Loucy (cell line): ENCODE results near the gene RNF113B.

Experiments used
- H2AFZ ChIP-seq: fragments of 200-600 bp; sonication (generic); 2 replicates; pipeline ENCODE4 v1.6.0; 2016; ENCODE audit warnings: antibody characterized with exemption, mild to moderate bottlenecking, low read length, moderate library complexity
- H3F3A ChIP-seq: fragments of 200-600 bp; 2 replicates; pipeline ENCODE4 v1.6.0; 2016; ENCODE audit warnings: antibody characterized with exemption, low read depth, mild to moderate bottlenecking
- H3K27me3 ChIP-seq: fragments of 200-600 bp; sonication (generic); 2 replicates; pipeline ENCODE4 v1.6.1; 2014; ENCODE audit warnings: low read length, mild to moderate bottlenecking; ENCODE audit not compliant: insufficient read depth, poor library complexity, severe bottlenecking
- H3K36me3 ChIP-seq: fragments of 200-600 bp; sonication (generic); 2 replicates; pipeline ENCODE4 v1.6.1; 2016; ENCODE audit warnings: low read length; ENCODE audit not compliant: insufficient read depth
- H3K4me1 ChIP-seq: fragments of 200-600 bp; sonication (generic); 2 replicates; pipeline ENCODE4 v1.5.1; 2014; ENCODE audit warnings: low read length, mild to moderate bottlenecking; ENCODE audit not compliant: insufficient read depth, poor library complexity, severe bottlenecking
- H3K4me2 ChIP-seq: fragments of 200-600 bp; sonication (generic); 2 replicates; pipeline ENCODE4 v1.6.0; 2014; ENCODE audit warnings: antibody characterized with exemption, low read length, low read depth, mild to moderate bottlenecking; ENCODE audit not compliant: poor library complexity, severe bottlenecking
- H3K4me3 ChIP-seq: fragments of 200-600 bp; sonication (generic); 2 replicates; pipeline ENCODE4 v1.5.1; 2014; ENCODE audit warnings: low read length, mild to moderate bottlenecking, mixed read lengths; ENCODE audit not compliant: poor library complexity, severe bottlenecking
- H3K79me2 ChIP-seq: fragments of 200-600 bp; sonication (generic); 2 replicates; pipeline ENCODE4 v1.6.1; 2014; ENCODE audit warnings: low read length; ENCODE audit not compliant: insufficient read depth
- H3K9ac ChIP-seq: fragments of 200-600 bp; sonication (generic); 2 replicates; pipeline ENCODE4 v1.6.0; 2014; ENCODE audit warnings: mild to moderate bottlenecking, low read depth, low read length, moderate library complexity; ENCODE audit not compliant: poor library complexity, severe bottlenecking
- H3K9me2 ChIP-seq: fragments of 200-600 bp; sonication (generic); replicated peaks from 2 replicates; pipeline ENCODE4 v1.6.1; 2016; ENCODE audit warnings: low read depth, low read length, mixed read lengths
- H3K9me3 ChIP-seq: fragments of 200-600 bp; sonication (generic); 2 replicates; pipeline ENCODE4 v1.6.1; 2014; ENCODE audit warnings: mild to moderate bottlenecking, antibody characterized with exemption, low read length, low read depth; ENCODE audit not compliant: insufficient read depth
- H4K20me1 ChIP-seq: fragments of 200-600 bp; sonication (generic); 2 replicates; pipeline ENCODE4 v1.6.0; 2014; ENCODE audit warnings: antibody characterized with exemption, low read length, mild to moderate bottlenecking; ENCODE audit not compliant: insufficient read depth, poor library complexity, severe bottlenecking
- EZH2phosphoT487 ChIP-seq: fragments of 200-600 bp; IDR thresholded peaks from 2 replicates; pipeline ENCODE4 v1.6.1; 2018; ENCODE audit warnings: antibody characterized with exemption, mild to moderate bottlenecking, moderate library complexity, borderline replicate concordance
- TF ChIP-seq, protein P1 (sequence below): fragments of 200-600 bp; sonication (generic); conservative IDR thresholded peaks from 2 replicates; pipeline ENCODE4 v1.5.1; 2014; ENCODE audit warnings: mild to moderate bottlenecking, antibody characterized with exemption, low read length

RNF113B gene

GRCh38 chr13:98171900-98172589 is 5.0 kb downstream of the RNF113B start:
- H2AFZ ChIP-seq: no peak overlapping the region
- no peak overlapping the region for H3K9ac ChIP-seq
- no peaks in the 10 kb centered on the region for H3F3A ChIP-seq
- H3K9me2 ChIP-seq: no peaks in the 10 kb centered on the region
- no peaks in the 10 kb centered on the region for H3K27me3 ChIP-seq
- no peaks in the 10 kb centered on the region for H3K79me2 ChIP-seq
- no peaks in the 10 kb centered on the region for H3K9me3 ChIP-seq
- no peaks in the 10 kb centered on the region for H3K4me1 ChIP-seq
- H3K4me3 ChIP-seq: no peak overlapping the region
- no peaks in the 10 kb centered on the region for H3K36me3 ChIP-seq
- H4K20me1 ChIP-seq: no peaks in the 10 kb centered on the region
- no peak overlapping the region for H3K4me2 ChIP-seq
- TF ChIP-seq, protein P1, sequence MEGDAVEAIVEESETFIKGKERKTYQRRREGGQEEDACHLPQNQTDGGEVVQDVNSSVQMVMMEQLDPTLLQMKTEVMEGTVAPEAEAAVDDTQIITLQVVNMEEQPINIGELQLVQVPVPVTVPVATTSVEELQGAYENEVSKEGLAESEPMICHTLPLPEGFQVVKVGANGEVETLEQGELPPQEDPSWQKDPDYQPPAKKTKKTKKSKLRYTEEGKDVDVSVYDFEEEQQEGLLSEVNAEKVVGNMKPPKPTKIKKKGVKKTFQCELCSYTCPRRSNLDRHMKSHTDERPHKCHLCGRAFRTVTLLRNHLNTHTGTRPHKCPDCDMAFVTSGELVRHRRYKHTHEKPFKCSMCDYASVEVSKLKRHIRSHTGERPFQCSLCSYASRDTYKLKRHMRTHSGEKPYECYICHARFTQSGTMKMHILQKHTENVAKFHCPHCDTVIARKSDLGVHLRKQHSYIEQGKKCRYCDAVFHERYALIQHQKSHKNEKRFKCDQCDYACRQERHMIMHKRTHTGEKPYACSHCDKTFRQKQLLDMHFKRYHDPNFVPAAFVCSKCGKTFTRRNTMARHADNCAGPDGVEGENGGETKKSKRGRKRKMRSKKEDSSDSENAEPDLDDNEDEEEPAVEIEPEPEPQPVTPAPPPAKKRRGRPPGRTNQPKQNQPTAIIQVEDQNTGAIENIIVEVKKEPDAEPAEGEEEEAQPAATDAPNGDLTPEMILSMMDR: no peak
- TF ChIP-seq EZH2phosphoT487: no peak

DNA sequence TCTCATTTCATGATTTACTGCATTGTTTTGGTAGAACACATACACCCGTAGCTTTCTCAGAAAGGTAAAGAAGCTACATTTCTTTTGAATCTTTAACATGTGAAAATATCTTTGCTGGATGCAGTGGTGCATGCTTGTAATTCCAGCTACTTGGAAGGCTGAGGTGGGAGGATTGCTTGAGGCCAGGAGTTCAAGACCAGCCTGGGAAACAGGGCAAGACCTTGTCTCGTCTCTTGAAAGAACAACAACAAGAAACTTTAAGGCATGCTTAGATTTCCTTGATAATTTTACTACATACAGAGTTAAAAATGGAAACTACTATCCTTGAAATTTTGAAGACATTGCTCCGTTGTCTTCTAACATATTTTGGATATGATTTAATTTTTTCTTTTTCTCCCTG is 7.7 kb downstream of the RNF113B start:
- no peak overlapping the region for H2AFZ ChIP-seq
- H3K4me3 ChIP-seq: no peak overlapping the region
- no peak for TF ChIP-seq EZH2phosphoT487
- TF ChIP-seq, protein P1: no peak
- H4K20me1 ChIP-seq: no peaks in the 10 kb centered on the region
- H3K27me3 ChIP-seq: no peaks in the 10 kb centered on the region
- no peak overlapping the region for H3K9ac ChIP-seq
- no peak overlapping the region for H3K4me2 ChIP-seq
- no peaks in the 10 kb centered on the region for H3K4me1 ChIP-seq
- no peaks in the 10 kb centered on the region for H3K9me2 ChIP-seq
- H3K36me3 ChIP-seq: no peaks in the 10 kb centered on the region
- no peaks in the 10 kb centered on the region for H3K9me3 ChIP-seq
- no peaks in the 10 kb centered on the region for H3K79me2 ChIP-seq
- no peaks in the 10 kb centered on the region for H3F3A ChIP-seq

DNA sequence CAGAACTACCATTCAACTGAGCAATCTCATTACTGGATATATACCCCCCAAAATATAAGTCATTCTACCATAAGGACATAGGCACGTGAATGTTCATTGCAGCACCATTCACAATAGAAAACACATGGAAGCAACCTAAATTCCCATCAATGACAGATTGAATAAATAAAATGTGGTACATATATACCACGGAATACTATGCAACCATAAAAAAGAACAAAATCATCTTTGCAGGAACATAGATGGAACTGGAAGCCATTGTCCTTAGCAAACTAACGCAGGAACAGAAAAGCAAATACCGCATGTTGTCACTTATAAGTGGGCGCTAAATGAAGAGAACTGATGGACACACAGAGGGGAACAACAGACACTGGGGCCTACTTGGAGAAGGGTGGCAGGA is 14.1 kb downstream of the RNF113B start:
- H3K4me3 ChIP-seq: no peak overlapping the region
- no peaks in the 10 kb centered on the region for H3K9me2 ChIP-seq
- H3K27me3 ChIP-seq: no peaks in the 10 kb centered on the region
- no peak overlapping the region for H3K9ac ChIP-seq
- H3K36me3 ChIP-seq: no peaks in the 10 kb centered on the region
- H4K20me1 ChIP-seq: no peaks in the 10 kb centered on the region
- peaks cover 7% of the 10 kb centered on the region; the same call in 1 of the 2 replicates for H3K9me3 ChIP-seq
- H3K79me2 ChIP-seq: no peaks in the 10 kb centered on the region
- no peak for TF ChIP-seq EZH2phosphoT487
- TF ChIP-seq, protein P1: no peak
- no peak overlapping the region for H3K4me2 ChIP-seq
- no peaks in the 10 kb centered on the region for H3K4me1 ChIP-seq
- H3F3A ChIP-seq: no peaks in the 10 kb centered on the region
- H2AFZ ChIP-seq: no peak overlapping the region
